Measurements from ENCODE around the gene OR2AG2. TPM values are rescaled to one million over a fixed set of nuclear protein-coding genes. Genes with fewer than 3 reads are reported as not detected.

OR2AG2 gene
- total RNA-seq, 1 experiment from 2014 or later: 0.33 TPM

DNA sequence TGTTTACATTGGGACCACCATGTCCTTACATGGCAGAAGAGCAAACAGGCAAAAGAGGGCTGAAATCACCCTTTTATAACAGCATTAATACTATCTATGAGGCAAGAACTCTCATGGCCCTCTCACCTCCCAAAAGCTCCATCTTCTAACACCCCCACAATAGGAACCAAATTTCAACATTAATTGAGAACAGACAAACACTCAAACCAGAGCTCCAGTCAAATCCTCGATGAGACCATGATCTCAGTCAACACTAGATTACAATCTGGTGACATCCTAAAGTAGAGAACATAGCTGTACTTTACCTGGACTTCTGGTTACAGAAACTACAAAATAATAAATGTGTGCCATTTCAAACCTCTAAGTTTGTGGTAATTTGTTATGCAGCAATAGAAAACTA, 25.1 kb downstream of the OR2AG2 start:
- no peaks in the 10 kb centered on the region for H3K36me3 ChIP-seq
- no peak overlapping the region for H3K4me3 ChIP-seq
- no peak for DNase-seq
- H3K9me3 ChIP-seq: no peaks in the 10 kb centered on the region
- no peaks in the 10 kb centered on the region for H3K27me3 ChIP-seq

DNA sequence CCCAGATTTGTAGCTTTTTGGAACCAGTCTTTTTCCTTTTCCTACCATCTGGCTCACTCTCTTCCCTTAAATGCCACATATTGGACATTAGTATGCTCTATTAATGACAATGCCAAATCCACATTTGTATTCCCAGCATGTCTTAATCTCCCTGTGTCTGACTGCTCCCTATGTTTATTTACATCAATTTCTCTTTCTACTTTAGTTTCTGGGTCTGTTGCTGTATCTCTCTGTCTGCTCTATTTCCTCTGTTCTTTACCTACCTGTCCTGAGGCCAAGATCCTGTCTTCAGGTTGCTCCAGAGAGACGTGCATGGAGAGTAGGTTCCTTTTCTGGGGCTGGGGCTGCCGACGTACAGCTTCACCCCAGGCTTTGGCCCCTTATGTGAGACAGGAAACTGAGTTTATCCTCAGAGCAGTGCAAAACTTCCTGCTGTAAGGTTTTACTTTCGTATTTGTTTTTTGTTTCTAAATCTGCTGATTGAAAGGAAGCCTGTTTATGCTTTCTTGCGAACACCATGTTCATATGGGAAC, 25.6 kb downstream of the OR2AG2 start:
- H3K36me3 ChIP-seq: no peaks in the 10 kb centered on the region
- no peak for DNase-seq
- H3K9me3 ChIP-seq: no peaks in the 10 kb centered on the region
- H3K27me3 ChIP-seq: no peaks in the 10 kb centered on the region
- peak overlapping the region; percentile 12; the same call in 1 of the 2 replicates for H3K4me3 ChIP-seq

DNA sequence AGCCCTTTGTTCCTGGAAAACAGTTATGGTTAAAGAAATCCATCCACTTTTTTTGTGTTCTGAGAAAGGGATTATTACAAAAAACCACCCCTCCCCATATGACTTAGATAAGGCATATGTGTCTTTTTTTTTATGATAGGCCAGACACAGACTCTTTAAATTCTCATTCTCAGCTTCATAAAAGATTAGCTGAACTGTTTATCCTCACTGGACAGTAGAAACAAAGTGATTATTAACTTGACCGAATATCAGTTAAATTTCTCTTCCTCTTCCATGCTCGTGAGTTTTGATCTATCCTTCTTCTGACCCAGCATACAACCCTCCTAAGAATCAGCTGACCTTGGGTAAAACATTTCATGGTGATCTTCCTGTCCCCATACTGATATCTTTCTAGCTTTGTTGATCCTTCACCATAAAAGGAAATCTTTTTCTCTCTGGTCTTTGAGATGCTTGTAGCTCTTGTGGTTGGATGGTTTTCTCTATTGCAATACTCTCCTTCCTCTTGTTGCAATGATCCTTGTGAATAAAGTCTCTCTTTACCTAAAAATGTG, 26.2 kb downstream of the OR2AG2 start:
- no peak for DNase-seq
- Histone ChIP-seq H3K36me3 (no peaks in the 10 kb centered on the region), H3K27me3 (no peaks in the 10 kb centered on the region), H3K4me3 (no peak overlapping the region), H3K9me3 (no peaks in the 10 kb centered on the region)

DNA sequence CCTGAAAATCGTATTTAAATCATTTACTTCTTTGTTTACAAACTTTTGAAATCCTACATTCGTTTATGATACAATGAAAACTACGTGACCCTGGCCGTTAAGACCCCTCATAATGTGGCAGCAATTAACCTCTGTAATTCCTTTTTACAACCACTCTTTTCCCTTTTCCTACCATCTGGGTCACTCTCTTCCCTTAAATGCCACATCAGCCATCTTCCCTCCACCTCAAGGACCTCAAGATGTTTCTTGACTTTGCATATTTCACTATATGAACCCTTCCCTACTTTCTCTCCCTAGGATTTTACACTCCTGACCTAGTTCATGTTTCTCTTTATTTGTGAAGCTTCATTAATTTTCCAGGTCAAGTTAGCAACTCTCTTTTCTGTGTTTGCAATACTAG, 26.8 kb downstream of the OR2AG2 start:
- Histone ChIP-seq H3K4me3 (no peak overlapping the region), H3K36me3 (no peaks in the 10 kb centered on the region), H3K9me3 (no peaks in the 10 kb centered on the region), H3K27me3 (no peaks in the 10 kb centered on the region)
- no peak for DNase-seq

DNA sequence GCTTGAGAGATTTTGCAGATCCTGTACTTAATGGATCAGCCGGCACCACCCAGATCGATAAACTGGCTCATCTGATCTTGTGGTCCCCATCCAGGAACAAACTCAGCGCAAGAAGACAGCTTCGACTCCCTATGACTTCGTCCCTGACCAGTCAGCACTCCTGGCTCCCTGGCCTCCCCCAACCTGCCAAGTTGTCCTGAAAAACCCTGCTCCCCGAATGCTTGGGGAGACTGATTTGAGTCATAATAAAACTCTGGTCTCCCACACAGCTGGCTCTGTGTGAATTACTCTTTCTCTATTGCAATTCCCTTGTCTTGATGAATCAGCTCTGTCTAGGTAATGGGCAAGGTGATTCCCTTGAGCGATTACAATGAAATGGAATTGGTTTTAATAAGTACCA, 29.5 kb downstream of the OR2AG2 start:
- DNase-seq: no peak
- H3K9me3 ChIP-seq: no peaks in the 10 kb centered on the region
- H3K4me3 ChIP-seq: no peak overlapping the region
- H3K36me3 ChIP-seq: no peaks in the 10 kb centered on the region
- H3K27me3 ChIP-seq: no peaks in the 10 kb centered on the region

DNA sequence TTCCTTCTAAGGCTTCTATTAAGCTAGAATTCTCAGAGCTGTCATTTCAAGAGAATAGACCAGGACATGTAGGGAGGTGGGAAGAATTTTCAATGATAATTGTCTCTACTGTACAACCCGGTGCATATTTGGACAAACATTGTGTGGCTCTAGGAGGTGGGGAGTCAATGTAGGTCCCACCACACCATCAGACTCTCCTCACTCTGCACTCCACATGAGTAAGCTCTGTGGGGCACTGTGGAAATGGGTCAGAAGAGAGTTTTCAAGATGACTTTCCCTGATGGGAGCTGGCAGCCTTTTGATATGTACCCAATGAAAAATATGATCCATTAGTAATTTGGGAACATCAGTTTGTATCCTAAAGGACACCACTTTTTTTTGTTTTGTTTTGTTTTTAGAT, 33.2 kb downstream of the OR2AG2 start:
- Histone ChIP-seq H3K27me3 (no peaks in the 10 kb centered on the region), H3K4me3 (no peak overlapping the region), H3K9me3 (no peaks in the 10 kb centered on the region), H3K36me3 (no peaks in the 10 kb centered on the region)
- no peak for DNase-seq

DNA sequence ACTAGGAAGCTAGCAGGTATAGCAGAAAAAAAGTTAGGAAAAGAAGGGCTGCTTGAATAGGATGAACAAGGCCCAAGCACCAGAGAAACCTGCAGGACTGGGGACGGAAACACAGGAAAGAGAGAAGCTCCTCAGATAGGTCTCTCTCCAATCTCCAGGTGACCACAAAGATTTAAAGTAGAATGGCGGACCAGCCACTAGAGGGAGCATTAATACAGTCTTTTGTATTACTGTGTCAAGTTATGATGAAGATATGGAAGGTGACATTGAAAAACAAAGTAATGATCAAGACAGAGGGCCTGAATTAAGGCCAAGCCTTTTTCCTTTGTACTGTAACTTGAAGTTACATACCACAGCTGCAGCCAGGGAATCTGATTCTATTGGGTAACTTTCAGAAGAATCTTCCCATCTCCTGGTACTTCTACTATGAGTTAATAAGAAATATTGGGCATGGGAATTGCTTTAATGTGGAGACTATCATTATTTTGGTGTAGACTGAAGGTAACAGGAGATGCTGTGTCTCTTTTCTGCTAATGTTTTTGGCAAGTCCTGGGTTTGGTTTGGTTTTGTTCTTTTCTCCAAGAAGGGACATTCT, 33.8 kb downstream of the OR2AG2 start:
- H3K36me3 ChIP-seq: no peaks in the 10 kb centered on the region
- H3K9me3 ChIP-seq: no peaks in the 10 kb centered on the region
- no peaks in the 10 kb centered on the region for H3K27me3 ChIP-seq
- DNase-seq: peak; percentile 10
- no peak overlapping the region for H3K4me3 ChIP-seq

DNA sequence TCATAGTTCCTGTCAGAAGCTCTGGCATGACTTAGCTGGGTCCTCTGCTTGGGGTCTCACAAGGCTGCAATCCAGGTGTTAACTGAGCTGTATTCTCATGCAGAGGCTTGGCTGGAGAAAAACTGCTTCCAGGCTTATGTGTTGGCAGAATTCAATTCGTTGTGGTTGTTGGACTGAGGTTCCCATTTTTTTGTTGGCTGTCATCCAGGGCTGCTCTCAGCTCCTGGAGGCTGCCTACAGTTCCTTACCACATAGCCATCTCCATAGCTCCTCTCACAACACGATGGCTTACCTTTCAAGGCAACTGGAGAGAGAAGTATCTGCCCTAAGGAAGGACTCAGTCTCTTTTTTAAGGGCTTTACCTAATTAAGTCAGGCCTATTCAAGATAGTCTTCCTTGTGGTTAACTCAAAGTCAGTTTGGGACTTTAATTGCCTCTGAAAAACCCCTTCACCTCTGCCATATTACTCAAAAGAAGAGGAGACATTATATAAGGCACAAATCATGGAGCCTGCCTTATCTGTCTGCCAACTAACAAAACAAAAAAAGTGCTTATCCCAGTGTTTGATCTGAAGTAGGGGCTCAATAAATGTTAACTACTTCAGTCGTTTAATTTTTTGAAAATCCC, 35.2 kb downstream of the OR2AG2 start:
- Histone ChIP-seq H3K9me3 (no peaks in the 10 kb centered on the region), H3K36me3 (no peaks in the 10 kb centered on the region), H3K27me3 (no peaks in the 10 kb centered on the region), H3K4me3 (no peak overlapping the region)
- DNase-seq: peak; percentile 48

DNA sequence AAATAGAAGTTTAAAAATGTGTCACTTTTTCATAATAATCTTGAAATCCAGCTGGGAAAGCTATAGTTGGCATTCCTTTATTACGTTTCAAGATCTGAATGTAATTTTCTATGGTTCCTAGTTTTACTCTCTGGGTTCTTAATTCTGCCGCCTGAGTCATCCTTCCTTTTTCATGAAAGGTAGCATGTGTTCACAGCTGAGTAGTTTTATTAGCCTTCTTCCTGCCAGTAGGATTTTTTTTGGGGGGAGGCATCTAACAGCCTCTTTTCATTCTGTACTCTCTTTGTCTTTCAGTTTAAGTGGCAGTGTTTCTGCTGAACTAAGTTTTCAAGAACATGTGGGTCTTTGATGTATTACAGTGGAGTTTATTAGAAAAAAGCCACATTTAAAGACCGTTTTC, 36.5 kb downstream of the OR2AG2 start:
- H3K4me3 ChIP-seq: no peak overlapping the region
- H3K9me3 ChIP-seq: no peaks in the 10 kb centered on the region
- H3K36me3 ChIP-seq: no peaks in the 10 kb centered on the region
- no peak for DNase-seq
- no peaks in the 10 kb centered on the region for H3K27me3 ChIP-seq

DNA sequence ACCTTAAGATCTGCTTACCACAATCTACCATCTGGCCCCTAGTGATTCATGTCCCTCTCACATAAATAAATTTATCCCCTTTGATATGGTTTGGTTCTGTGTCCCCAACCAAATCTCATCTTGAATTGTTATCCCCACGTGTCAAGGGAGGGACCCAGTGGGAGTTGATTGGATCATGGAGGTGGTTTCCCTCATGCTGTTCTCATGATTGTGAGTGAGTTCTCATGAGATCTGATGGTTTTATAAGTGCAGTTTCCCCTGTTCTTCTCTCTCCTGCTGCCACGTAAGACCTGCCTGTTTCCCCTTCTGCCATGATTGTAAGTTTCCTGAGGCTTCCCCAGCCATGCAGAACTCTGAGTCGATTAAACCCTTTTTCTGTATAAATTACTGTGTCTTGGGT, 37.2 kb downstream of the OR2AG2 start:
- H3K4me3 ChIP-seq: no peak overlapping the region
- H3K27me3 ChIP-seq: no peaks in the 10 kb centered on the region
- no peaks in the 10 kb centered on the region for H3K36me3 ChIP-seq
- H3K9me3 ChIP-seq: no peaks in the 10 kb centered on the region
- no peak for DNase-seq

DNA sequence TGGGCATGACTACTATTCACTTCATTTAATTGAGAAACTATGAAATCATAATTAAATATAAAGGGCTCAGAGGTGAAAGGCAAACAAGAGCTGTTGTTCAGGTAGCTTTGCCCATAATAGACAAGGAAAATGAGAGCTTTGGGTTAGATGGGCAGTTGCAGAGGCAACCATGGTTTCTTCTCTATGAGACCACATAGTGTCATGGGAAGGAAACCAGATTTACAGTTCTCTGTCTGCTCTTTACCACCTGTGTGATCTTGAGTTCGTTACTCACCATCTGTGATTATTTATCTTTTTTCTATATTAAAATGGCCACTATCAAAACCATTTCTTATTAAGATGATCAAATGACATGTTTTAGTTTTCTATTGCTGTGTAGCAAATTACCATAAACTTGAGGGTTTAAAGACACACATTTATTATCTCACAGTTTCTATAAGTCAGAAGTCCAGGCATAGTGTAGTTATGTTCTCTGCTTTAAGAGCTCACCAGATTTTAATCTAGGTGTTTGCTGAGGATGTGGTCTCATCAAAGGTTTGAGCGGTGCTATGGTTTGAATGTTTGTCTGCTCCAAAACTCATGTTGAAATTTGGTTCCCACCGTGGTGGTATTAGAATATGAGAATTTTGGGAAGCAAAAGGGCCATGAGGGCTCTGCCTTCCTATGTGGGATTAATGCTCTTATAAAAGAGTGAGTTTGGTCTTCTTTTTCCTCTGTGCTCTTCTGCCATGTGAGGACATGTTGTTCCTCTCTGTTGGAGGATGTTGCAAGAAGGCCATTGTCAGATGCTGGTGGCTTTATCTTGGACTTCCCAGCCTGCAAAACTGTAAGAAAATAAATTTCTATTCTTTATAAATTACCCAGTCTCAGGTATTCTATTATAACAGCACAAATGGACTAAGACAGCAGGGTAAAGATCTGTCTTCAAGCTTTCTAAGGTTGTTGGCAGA, 38.2 kb downstream of the OR2AG2 start:
- DNase-seq: no peak
- Histone ChIP-seq H3K27me3 (no peaks in the 10 kb centered on the region), H3K4me3 (no peak overlapping the region), H3K9me3 (no peaks in the 10 kb centered on the region), H3K36me3 (no peaks in the 10 kb centered on the region)

DNA sequence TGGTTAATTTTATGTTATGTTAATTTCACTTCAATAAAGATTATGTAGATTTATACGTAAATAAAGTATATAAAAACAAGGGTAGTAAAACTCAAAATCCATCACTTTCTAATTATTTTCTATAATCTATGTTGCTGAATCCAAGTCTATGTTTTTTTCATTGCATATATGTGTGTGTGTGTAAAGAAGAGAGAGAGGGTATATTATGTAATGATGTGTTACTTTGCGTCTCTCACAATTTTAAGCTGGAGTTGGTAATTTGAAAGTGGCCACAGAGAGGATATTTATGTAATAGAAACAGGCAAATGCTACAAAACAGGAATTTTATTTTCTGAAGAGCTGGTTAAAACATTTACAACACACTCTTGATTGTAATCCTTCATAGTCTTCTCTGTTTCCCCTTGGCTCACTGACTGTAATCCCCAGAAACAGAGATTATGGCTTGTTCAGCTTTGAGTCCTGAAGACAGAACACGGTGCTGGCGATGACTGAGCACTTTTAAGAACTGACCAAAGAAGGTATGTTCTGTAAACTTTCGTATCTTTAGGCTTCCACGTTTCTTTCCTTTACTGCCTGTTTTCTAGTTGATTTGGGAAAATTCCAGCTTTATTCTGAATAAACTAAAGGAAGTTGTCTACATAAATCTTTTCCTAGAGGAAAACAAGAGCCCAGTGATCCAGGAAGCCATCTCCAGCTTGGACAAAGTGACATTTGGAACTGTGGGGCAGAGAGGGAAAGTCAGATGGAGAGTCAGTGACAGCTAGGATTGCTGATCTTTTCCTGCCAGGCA, 43.6 kb downstream of the OR2AG2 start:
- no peak for DNase-seq
- Histone ChIP-seq H3K27me3 (no peaks in the 10 kb centered on the region), H3K9me3 (no peaks in the 10 kb centered on the region; the same call in 1 of the 2 replicates), H3K36me3 (no peaks in the 10 kb centered on the region), H3K4me3 (no peak overlapping the region)

DNA sequence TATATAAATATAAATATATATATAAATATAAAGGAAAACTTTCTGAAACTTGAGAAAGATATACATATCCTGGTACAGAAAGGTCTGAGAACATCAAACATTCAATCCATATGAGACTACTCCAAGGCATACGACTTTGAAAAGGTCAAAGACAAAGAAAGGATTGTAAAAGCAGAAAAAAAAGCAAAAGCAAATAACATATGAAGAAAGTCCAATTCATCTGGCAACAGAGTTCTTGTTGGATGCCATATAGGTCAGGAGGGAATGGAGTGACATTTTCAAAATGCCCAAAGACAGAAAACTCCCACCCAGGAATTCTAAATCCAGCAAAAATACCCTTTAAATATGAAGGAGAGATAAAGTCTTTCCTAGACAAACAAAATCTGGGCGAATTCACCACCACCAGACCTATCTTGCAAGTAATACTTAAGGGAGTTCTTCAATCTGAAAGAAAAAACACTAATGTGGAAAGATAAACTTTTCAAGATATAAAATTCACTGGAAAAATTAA, 46.3 kb downstream of the OR2AG2 start:
- no peaks in the 10 kb centered on the region; the same call in 1 of the 2 replicates for H3K9me3 ChIP-seq
- H3K27me3 ChIP-seq: no peaks in the 10 kb centered on the region
- no peaks in the 10 kb centered on the region for H3K36me3 ChIP-seq
- no peak overlapping the region for H3K4me3 ChIP-seq
- DNase-seq: no peak

DNA sequence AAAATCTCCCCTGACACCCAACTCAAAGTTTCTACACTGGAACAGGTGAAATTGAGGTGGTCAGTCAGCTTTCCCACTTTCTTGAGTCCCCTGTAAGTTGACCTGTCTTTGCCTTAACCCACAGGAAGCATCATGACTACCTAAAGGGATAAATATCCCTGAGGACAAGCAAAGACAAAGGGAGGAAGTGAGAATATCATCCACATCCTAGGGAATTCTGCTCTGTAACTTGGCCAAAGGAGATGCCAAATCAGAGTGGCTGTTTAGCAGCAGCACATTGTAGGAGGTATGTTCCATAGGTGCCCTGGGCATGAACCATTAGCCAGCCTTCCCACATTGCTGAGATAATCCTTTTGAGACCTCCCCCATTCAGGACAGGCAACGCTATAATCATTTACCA, 47.8 kb downstream of the OR2AG2 start:
- no peaks in the 10 kb centered on the region for H3K27me3 ChIP-seq
- DNase-seq: no peak
- no peak overlapping the region for H3K4me3 ChIP-seq
- H3K36me3 ChIP-seq: no peaks in the 10 kb centered on the region
- no peaks in the 10 kb centered on the region; the same call in 1 of the 2 replicates for H3K9me3 ChIP-seq

DNA sequence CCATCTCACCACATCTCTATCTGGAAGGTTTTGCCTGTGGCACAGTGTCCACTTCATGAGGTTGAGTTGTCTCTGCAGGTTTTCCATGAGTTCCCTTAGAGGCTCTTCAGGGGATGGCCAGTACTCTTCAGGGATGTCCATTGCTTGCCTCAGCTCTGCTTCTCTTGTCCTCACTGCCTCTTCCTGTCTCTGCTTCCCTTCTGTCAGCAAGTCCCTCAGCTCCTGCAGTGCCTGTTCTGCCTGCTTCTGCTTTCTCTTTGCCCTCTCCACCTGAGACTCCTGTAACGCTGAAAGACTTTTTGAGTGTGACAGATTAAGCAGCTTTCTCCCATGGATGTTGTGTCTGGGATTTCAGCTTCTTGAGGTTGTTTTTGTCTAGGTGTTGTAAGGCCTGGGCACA, 50.4 kb downstream of the OR2AG2 start:
- Histone ChIP-seq H3K27me3 (no peaks in the 10 kb centered on the region), H3K4me3 (no peak overlapping the region), H3K9me3 (no peaks in the 10 kb centered on the region; the same call in 1 of the 2 replicates), H3K36me3 (no peaks in the 10 kb centered on the region)
- no peak for DNase-seq

DNA sequence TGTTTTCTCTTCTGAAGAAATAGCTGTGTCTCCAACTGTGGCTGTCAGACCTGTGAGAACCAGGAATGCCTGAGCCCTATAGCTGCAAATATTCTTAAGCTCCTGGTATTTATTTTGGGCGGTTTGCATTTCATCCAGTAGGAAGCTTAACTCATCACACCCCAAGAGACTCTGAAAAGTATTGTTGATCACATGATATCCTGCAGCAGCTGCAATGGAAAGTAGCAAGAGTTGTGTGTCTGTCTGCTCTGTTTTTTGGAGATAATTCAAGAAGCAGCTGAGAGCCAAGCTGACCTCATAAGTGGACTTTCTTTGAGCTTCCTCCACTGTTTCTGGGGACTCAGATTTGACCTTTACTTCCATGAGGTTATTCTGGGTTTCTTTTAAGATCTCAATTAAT, 52.2 kb downstream of the OR2AG2 start:
- Histone ChIP-seq H3K36me3 (no peaks in the 10 kb centered on the region), H3K27me3 (no peaks in the 10 kb centered on the region), H3K4me3 (no peak overlapping the region), H3K9me3 (peaks cover 2% of the 10 kb centered on the region; the same call in 1 of the 2 replicates)
- DNase-seq: no peak
